ENCODE measurements around the gene SLC48A1.
"Not testable (repeated sequence)": the region's sequence is repeated elsewhere in the genome, so short reads cannot be mapped to it uniquely, and the experiment has no call there.

SLC48A1 gene

GRCh38 chr12:47814539-47815170 is 41.6 kb downstream of the SLC48A1 start:
- DNase-seq (ENCODE audit: low read depth), result no peak
- no peak for TF ChIP-seq CTCF (IDR thresholded peaks at IDR 0.05; ENCODE audit: low read length, missing control alignments)
- no peak overlapping the region for H3K4me3 ChIP-seq (replicated peaks; ENCODE audit: low read depth, low read length)

- not testable (repeated sequence) for DNase-seq (ENCODE audit: low read depth); H3K4me3 ChIP-seq (replicated peaks; ENCODE audit: low read depth, low read length)
Measured at GRCh38 chr12:47815447-47815846, 42.4 kb downstream of the SLC48A1 start.

DNA sequence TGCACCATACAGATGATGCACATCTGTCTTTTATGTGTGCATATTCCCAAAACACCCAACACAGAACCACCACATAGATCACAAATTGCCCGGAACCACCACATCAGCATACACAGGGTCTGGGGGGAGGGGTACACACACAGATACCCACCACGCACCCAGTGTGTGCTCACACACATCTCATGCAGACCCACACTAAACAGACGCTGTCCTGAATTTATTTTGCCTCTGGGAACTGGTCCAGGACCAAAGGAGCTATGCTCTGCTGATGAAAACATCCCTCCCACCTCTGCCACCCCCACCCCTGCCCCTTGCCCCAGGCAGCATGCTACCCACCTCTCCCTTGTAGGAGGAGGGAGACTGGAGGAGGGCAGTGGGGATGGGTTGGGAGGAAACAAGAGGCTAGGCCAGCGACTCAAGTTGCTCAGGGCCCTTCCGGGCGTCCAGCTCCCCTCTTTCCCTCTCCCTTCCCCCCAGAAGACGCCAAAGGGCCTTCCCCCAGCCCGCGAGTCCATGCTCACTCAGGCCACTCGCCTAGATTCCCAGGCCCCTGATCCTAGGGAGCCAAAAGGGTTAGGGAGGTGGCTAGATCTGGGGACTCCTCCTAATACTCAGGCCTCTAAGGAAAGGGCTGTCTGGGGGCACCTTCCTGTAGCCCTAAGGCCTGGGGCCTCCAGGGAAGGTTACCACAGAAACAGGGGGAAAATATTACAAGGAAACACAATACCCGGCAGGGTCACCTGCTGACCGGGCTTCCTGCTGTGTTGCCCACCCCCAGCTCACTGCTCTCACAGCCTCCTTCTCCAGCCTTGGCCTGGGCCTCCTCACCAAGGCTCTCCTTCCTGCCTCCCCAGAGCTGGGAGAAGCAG is 43.6 kb downstream of the SLC48A1 start:
- no peak for TF ChIP-seq CTCF (IDR thresholded peaks at IDR 0.05; ENCODE audit: low read length, missing control alignments)
- peak; percentile 39 for DNase-seq (ENCODE audit: low read depth)
- peak overlapping the region; percentile 92 for H3K4me3 ChIP-seq (replicated peaks; ENCODE audit: low read depth, low read length)

- DNase-seq (ENCODE audit: low read depth), result no peak
- TF ChIP-seq CTCF (IDR thresholded peaks at IDR 0.05; ENCODE audit: low read length, missing control alignments), result peak; percentile 42
- H3K4me3 ChIP-seq (replicated peaks; ENCODE audit: low read depth, low read length), result peak overlapping the region; percentile 92
Measured at GRCh38 chr12:47817272-47818006, 44.4 kb downstream of the SLC48A1 start.

DNA sequence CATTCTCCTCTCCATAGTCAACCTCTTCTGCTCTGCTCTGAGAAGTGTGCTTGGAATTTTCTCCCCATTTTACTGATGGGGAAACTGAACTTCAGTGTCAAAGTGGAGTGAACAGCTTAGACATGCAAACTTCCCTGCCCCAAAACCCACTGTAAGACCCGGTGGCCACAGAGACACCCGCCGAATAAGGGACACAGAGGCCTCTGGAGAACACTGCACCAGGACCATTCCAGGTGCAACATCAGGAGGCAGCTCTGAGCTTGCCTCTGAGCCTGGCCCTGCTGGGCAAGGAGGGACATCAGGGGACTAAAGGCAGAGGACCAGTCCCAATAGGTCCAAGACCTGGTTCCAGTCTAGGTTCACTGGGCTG is 45.0 kb downstream of the SLC48A1 start:
- no peak for DNase-seq (ENCODE audit: low read depth)
- no peak for TF ChIP-seq CTCF (IDR thresholded peaks at IDR 0.05; ENCODE audit: low read length, missing control alignments)
- peak overlapping the region; percentile 92 for H3K4me3 ChIP-seq (replicated peaks; ENCODE audit: low read depth, low read length)

GRCh38 chr12:47818467-47819137 is 45.6 kb downstream of the SLC48A1 start:
- no peak for TF ChIP-seq CTCF (IDR thresholded peaks at IDR 0.05; ENCODE audit: low read length, missing control alignments)
- peak overlapping the region; percentile 92 for H3K4me3 ChIP-seq (replicated peaks; ENCODE audit: low read depth, low read length)
- peak; percentile 36 for DNase-seq (ENCODE audit: low read depth)
